Natural killer cell (primary cell): ENCODE measurements around the gene TLR9. TPM values are rescaled to one million over a fixed set of nuclear protein-coding genes. Genes with fewer than 3 reads are reported as not detected.
A peak's percentile ranks its signal among the peaks of the same experiment; 100 is the strongest.

ENCODE experiments used
- ATAC-seq, 3 donors: fragments of 150-1000 bp in 2 of 3; fragments of 200-7000 bp in 1 of 3; cut with Tn5 transposase; 1 replicate in 1 of 3; 2 replicates in 2 of 3; pipeline ENCODE4 v1.10.0; 2021; ENCODE audit warnings: mild to moderate bottlenecking in 2 of 3, moderate library complexity in 2 of 3
- DNase-seq, 2 donors: peaks; one replicate each; pipeline versions ENCODE4 v3.0.0 to v3.0.0-alpha.2; 2013 to 2021; ENCODE audit warnings: mixed read lengths in 1 of 2
- H3K27ac ChIP-seq: one replicate; pipeline ENCODE4 v1.5.1; 2013; ENCODE audit warnings: mild to moderate bottlenecking, low read length
- H3K27me3 ChIP-seq: one replicate; pipeline ENCODE4 v1.6.1; 2013; ENCODE audit warnings: low read length; ENCODE audit not compliant: control insufficient read depth, insufficient read depth
- H3K36me3 ChIP-seq: one replicate; pipeline ENCODE4 v1.6.1; 2013; ENCODE audit warnings: low read length; ENCODE audit not compliant: control insufficient read depth, insufficient read depth
- H3K4me1 ChIP-seq: one replicate; pipeline ENCODE4 v1.6.1; 2013; ENCODE audit warnings: low read length; ENCODE audit not compliant: control insufficient read depth, insufficient read depth
- H3K4me3 ChIP-seq: one replicate; pipeline ENCODE4 v1.5.1; 2013; ENCODE audit warnings: low read length
- H3K9me3 ChIP-seq: one replicate; pipeline ENCODE4 v1.6.1; 2013; ENCODE audit warnings: low read length; ENCODE audit not compliant: control insufficient read depth, insufficient read depth
- H3K27ac Mint-ChIP-seq, 2 donors: one replicate each; pipeline ENCODE4 v1.8.0; 2022; ENCODE audit warnings: mild to moderate bottlenecking in 2 of 2, mixed read lengths in 2 of 2, moderate library complexity in 1 of 2
- H3K27me3 Mint-ChIP-seq, 2 donors: one replicate each; pipeline ENCODE4 v1.8.0; 2022; ENCODE audit warnings: low read depth in 2 of 2, mixed read lengths in 2 of 2
- H3K36me3 Mint-ChIP-seq: one replicate; pipeline ENCODE4 v1.8.0; 2022; ENCODE audit warnings: mixed read lengths
- H3K4me1 Mint-ChIP-seq, 2 donors: one replicate each; pipeline ENCODE4 v1.8.0; 2022; ENCODE audit warnings: mixed read lengths in 2 of 2
- H3K4me3 Mint-ChIP-seq: one replicate; pipeline ENCODE4 v1.8.0; 2022; ENCODE audit warnings: mild to moderate bottlenecking, moderate library complexity, mixed read lengths
- H3K9me3 Mint-ChIP-seq, 2 donors: one replicate each; pipeline ENCODE4 v1.8.0; 2022; ENCODE audit warnings: mixed read lengths in 2 of 2
- WGBS: methylation state at CpG from one replicate; pipeline ENCODE4 v1.1.7; 2013; ENCODE audit warnings: missing lambda C conversion rate; ENCODE audit not compliant: insufficient coverage; 5-methylcytosine and 5-hydroxymethylcytosine counted together
- intact Hi-C: fragments of 100-400 bp; cut with micrococcal nuclease; formaldehyde crosslinking; loops from one replicate; pipeline ENCODE4 v1.14.2; 2022
- total RNA-seq, 4 donors: library from RNA; stranded (reverse); fragments of 120-200 nt in 1 of 4; gene quantifications; one replicate each; pipeline versions ENCODE4 v1.2.3 to v1.2.4, GENCODE V29; 2013 to 2022
- TF ChIP-seq, protein P1 (sequence below): fragments of 200-600 bp; IDR thresholded peaks from one replicate; pipeline ENCODE4 v1.8.0; 2022; ENCODE audit warnings: antibody characterized with exemption

TLR9 gene
- total RNA-seq, 3 donors from 2014 or later (not counting 1 experiment from before 2014, with no cell fraction given), result 0.20 to 0.21 TPM; not detected in 1

- Mint-ChIP-seq H3K27me3 (no peaks in the 10 kb centered on the region), H3K36me3 (peaks cover 8% of the 10 kb centered on the region), H3K27ac (peak overlapping the region; percentile 91 to 92), H3K4me1 (peaks cover 71 to 81% of the 10 kb centered on the region in 2 donors), H3K9me3 (no peaks in the 10 kb centered on the region), H3K4me3 (peak overlapping the region; percentile 9)
- TF ChIP-seq, protein P1, sequence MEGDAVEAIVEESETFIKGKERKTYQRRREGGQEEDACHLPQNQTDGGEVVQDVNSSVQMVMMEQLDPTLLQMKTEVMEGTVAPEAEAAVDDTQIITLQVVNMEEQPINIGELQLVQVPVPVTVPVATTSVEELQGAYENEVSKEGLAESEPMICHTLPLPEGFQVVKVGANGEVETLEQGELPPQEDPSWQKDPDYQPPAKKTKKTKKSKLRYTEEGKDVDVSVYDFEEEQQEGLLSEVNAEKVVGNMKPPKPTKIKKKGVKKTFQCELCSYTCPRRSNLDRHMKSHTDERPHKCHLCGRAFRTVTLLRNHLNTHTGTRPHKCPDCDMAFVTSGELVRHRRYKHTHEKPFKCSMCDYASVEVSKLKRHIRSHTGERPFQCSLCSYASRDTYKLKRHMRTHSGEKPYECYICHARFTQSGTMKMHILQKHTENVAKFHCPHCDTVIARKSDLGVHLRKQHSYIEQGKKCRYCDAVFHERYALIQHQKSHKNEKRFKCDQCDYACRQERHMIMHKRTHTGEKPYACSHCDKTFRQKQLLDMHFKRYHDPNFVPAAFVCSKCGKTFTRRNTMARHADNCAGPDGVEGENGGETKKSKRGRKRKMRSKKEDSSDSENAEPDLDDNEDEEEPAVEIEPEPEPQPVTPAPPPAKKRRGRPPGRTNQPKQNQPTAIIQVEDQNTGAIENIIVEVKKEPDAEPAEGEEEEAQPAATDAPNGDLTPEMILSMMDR, result no peak
- Histone ChIP-seq H3K9me3 (no peaks in the 10 kb centered on the region), H3K27me3 (no peaks in the 10 kb centered on the region), H3K36me3 (peaks cover 34% of the 10 kb centered on the region), H3K27ac (no peak overlapping the region), H3K4me1 (peaks cover 74% of the 10 kb centered on the region), H3K4me3 (no peak overlapping the region)
- WGBS, result 93% methylated on average over 10 of the region's 10 CpGs
- ATAC-seq (no peak), DNase-seq (peak; percentile 14 to 63)
- intact Hi-C loops, result no loop called here
Measured at GRCh38 chr3:52248816-52249547, 23.5 kb upstream of the TLR9 start.

DNA sequence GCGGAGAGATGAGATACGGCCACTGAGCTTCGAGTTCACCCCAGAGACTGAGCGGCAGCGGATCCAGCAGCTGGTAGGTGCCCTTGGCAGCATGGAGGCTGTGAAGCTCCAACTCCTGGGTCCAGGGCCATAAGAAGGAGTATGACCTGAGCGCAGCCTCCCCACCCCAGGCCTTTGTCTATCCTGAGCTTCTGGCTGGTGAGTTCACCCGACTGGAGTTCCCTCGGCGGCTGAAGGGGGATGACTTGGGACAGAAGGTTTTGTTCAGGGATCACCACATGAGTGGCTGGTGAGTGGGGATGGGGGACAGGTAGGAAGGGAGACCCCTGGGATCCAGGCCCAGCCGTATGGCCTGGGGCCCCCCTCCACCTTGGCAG is 22.7 kb upstream of the TLR9 start:
- DNase-seq (peak in 1 of 2 donors; percentile 14), ATAC-seq (no peak)
- Histone ChIP-seq H3K36me3 (peaks cover 34% of the 10 kb centered on the region), H3K9me3 (no peaks in the 10 kb centered on the region), H3K4me3 (no peak overlapping the region), H3K27ac (no peak overlapping the region), H3K4me1 (peaks cover 74% of the 10 kb centered on the region), H3K27me3 (no peaks in the 10 kb centered on the region)
- Mint-ChIP-seq H3K27ac (peak overlapping the region; percentile 91 to 92), H3K36me3 (peaks cover 8% of the 10 kb centered on the region), H3K4me3 (peak overlapping the region; percentile 59), H3K9me3 (no peaks in the 10 kb centered on the region), H3K4me1 (peaks cover 71 to 74% of the 10 kb centered on the region in 2 donors), H3K27me3 (no peaks in the 10 kb centered on the region)
- intact Hi-C loops, result no loop called here
- TF ChIP-seq, protein P1, result no peak
- WGBS, result 97% methylated on average over 10 of the region's 10 CpGs

- DNase-seq, result peak in 1 of 2 donors; percentile 12
- H3K27ac Mint-ChIP-seq, result peak overlapping the region; percentile 91 to 92
- H3K27me3 Mint-ChIP-seq, result no peaks in the 10 kb centered on the region
- H3K4me3 Mint-ChIP-seq, result peak overlapping the region; percentile 84
- TF ChIP-seq, protein P1, result no peak
- H3K4me1 Mint-ChIP-seq, result peaks cover 67 to 68% of the 10 kb centered on the region in 2 donors
- Histone ChIP-seq H3K4me1 (peaks cover 69% of the 10 kb centered on the region), H3K27ac (peak overlapping the region; percentile 91), H3K36me3 (peaks cover 34% of the 10 kb centered on the region), H3K4me3 (no peak overlapping the region), H3K9me3 (no peaks in the 10 kb centered on the region), H3K27me3 (no peaks in the 10 kb centered on the region)
- H3K36me3 Mint-ChIP-seq, result peaks cover 8% of the 10 kb centered on the region
- intact Hi-C loops, result no loop called here
- WGBS, result 94% methylated on average over 7 of the region's 7 CpGs
- ATAC-seq, result no peak
- no peaks in the 10 kb centered on the region for H3K9me3 Mint-ChIP-seq
Measured at GRCh38 chr3:52247409-52248164, 22.1 kb upstream of the TLR9 start.
